Right atrium auricular region (tissue), 2 donors: ENCODE data around the gene FGFR1OP2. TPM values are rescaled to one million over a fixed set of nuclear protein-coding genes. Genes with fewer than 3 reads are reported as not detected.

Experiments
- DNase-seq: peaks from one replicate; pipeline ENCODE4 v3.0.0-alpha.2; 2019; ENCODE audit warnings: low spot score
- H3K27ac ChIP-seq, 2 donors: fragments of 200-600 bp; sonication (generic); 1 replicate in 1 of 2; 2 replicates in 1 of 2; pipeline ENCODE4 v1.5.1; 2016 to 2019
- H3K27me3 ChIP-seq, 2 donors: fragments of 200-600 bp; sonication (generic); one replicate each; pipeline versions ENCODE4 v1.5.1 to v1.6.0; 2017 to 2019
- H3K36me3 ChIP-seq: fragments of 200-600 bp; sonication (generic); one replicate; pipeline ENCODE4 v1.5.1; 2016
- H3K4me1 ChIP-seq, 2 donors: fragments of 200-600 bp; sonication (generic); one replicate each; pipeline versions ENCODE4 v1.5.1 to v1.6.0; 2017 to 2019
- H3K4me3 ChIP-seq, 2 donors: fragments of 200-600 bp; sonication (generic); 1 replicate in 1 of 2; 2 replicates in 1 of 2; pipeline ENCODE4 v1.5.1; 2017 to 2019; ENCODE audit warnings: mild to moderate bottlenecking in 1 of 2, moderate library complexity in 1 of 2
- H3K9me3 ChIP-seq, 2 donors: fragments of 200-600 bp; sonication (generic); one replicate each; pipeline ENCODE4 v1.5.1; 2019
- total RNA-seq, 2 donors: library from RNA; depleted of rRNA; stranded (reverse); fragments of >200 nt; gene quantifications; one replicate each; pipeline ENCODE4 v1.1.0, GENCODE V29; 2016
- TF ChIP-seq, protein P1 (sequence below), 2 donors: fragments of 200-600 bp; sonication (generic); IDR thresholded peaks; one replicate each; pipeline ENCODE4 v1.5.1; 2019; ENCODE audit warnings: antibody characterized with exemption in 2 of 2

FGFR1OP2 gene
- total RNA-seq, 2 donors from 2014 or later, result 52.0 to 60.2 TPM

- Histone ChIP-seq H3K4me1 (no peaks in the 10 kb centered on the region), H3K36me3 (no peaks in the 10 kb centered on the region), H3K9me3 (no peaks in the 10 kb centered on the region), H3K27ac (no peak overlapping the region), H3K4me3 (no peak overlapping the region), H3K27me3 (no peaks in the 10 kb centered on the region)
- TF ChIP-seq, protein P1, sequence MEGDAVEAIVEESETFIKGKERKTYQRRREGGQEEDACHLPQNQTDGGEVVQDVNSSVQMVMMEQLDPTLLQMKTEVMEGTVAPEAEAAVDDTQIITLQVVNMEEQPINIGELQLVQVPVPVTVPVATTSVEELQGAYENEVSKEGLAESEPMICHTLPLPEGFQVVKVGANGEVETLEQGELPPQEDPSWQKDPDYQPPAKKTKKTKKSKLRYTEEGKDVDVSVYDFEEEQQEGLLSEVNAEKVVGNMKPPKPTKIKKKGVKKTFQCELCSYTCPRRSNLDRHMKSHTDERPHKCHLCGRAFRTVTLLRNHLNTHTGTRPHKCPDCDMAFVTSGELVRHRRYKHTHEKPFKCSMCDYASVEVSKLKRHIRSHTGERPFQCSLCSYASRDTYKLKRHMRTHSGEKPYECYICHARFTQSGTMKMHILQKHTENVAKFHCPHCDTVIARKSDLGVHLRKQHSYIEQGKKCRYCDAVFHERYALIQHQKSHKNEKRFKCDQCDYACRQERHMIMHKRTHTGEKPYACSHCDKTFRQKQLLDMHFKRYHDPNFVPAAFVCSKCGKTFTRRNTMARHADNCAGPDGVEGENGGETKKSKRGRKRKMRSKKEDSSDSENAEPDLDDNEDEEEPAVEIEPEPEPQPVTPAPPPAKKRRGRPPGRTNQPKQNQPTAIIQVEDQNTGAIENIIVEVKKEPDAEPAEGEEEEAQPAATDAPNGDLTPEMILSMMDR (IDR thresholded peaks at IDR 0.05), result no peak
- DNase-seq, result no peak
Measured at GRCh38 chr12:27003421-27004381, 65.4 kb downstream of the FGFR1OP2 start.

DNA sequence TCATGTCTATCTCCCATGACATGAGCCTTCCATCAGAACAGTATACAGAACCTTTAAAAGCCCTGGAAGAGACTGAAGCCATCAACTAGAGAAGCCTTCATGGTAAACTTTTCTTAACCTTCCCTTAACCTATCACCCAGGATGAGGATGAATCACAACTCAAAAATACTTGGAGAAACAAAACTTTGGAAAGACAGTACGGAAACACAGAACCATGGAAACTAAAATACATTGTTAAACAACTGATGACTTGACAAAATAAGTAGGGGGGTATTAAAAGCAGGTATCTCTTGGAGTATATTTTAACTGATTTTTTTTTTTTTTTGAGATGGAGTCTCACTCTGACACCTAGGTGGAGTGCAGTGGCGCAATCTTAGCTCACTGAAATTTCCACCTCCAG lies 67.2 kb downstream of the FGFR1OP2 start:
- Histone ChIP-seq H3K4me3 (no peak overlapping the region), H3K36me3 (no peaks in the 10 kb centered on the region), H3K4me1 (no peaks in the 10 kb centered on the region), H3K27ac (no peak overlapping the region), H3K27me3 (no peaks in the 10 kb centered on the region), H3K9me3 (no peaks in the 10 kb centered on the region)
- DNase-seq, result no peak
- TF ChIP-seq, protein P1 (IDR thresholded peaks at IDR 0.05), result no peak

DNA sequence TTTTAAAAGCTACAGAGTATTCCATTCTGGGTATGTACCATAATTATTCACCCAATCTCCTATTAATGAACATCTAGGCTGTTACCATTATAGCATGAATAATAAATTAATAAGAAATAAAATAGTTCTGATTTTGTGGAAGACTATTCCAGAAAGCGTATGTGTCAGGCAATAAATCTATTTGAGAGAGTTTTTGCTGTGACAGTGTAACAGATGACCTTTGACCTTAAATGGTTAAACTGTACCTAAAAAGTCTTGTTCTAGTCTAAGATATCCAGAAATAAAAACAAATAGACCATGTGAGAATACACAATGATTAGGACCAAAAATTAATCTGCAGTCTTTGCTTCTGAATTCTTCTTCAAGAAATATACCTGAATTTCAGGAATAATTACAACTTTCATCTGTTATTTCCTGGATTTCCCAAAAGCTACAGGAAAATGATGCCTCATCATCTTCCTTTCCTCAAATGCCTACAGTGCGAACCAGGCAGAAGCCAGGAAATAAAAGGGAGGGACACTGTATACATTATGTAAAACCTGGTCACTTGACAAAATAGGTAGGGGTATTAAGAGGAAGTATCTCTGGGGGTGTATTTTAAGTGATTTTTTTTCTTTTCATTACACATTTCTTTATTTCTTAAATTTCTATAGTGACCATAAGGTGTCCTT lies 68.7 kb downstream of the FGFR1OP2 start:
- Histone ChIP-seq H3K27me3 (no peaks in the 10 kb centered on the region), H3K9me3 (no peaks in the 10 kb centered on the region), H3K27ac (no peak overlapping the region), H3K36me3 (no peaks in the 10 kb centered on the region), H3K4me1 (peaks cover 0 to 11% of the 10 kb centered on the region in 2 donors), H3K4me3 (no peak overlapping the region)
- TF ChIP-seq, protein P1 (IDR thresholded peaks at IDR 0.05), result no peak
- DNase-seq, result no peak

DNA sequence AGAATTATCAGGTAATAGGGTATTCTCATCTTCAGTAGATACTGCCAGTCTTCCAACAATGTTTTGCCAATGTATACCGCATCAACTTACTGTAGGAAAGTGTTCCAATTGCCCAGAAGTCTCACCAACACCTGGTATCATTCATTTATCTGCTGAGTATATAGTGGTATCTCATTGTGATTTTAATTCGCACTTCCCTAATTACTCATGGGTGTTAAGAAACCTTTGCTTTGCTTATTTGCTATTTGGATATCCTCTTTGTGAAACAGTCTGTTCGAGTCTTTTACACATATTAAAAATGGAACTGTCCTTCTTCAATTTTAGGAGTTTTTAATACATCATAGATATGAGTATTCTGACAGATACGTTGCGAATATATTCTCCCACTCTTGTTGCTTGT lies 69.8 kb downstream of the FGFR1OP2 start:
- TF ChIP-seq, protein P1 (IDR thresholded peaks at IDR 0.05), result no peak
- peaks cover 0 to 22% of the 10 kb centered on the region in 2 donors for H3K4me1 ChIP-seq

GRCh38 chr12:27009881-27010301 lies 71.6 kb downstream of the FGFR1OP2 start:
- Histone ChIP-seq H3K27ac (no peak overlapping the region), H3K36me3 (no peaks in the 10 kb centered on the region), H3K4me1 (peaks cover 0 to 32% of the 10 kb centered on the region in 2 donors), H3K27me3 (no peaks in the 10 kb centered on the region), H3K4me3 (no peak overlapping the region), H3K9me3 (no peaks in the 10 kb centered on the region)
- DNase-seq, result no peak
- TF ChIP-seq, protein P1 (IDR thresholded peaks at IDR 0.05), result no peak

More for the DNA sequence above, 69.8 kb downstream of the FGFR1OP2 start:
- Histone ChIP-seq H3K27ac (no peak overlapping the region), H3K4me3 (no peak overlapping the region), H3K27me3 (no peaks in the 10 kb centered on the region), H3K36me3 (no peaks in the 10 kb centered on the region), H3K9me3 (no peaks in the 10 kb centered on the region)
- no peak for DNase-seq
